H1 (cell line): ENCODE data around the gene SCN8A. TPM values are rescaled to one million over a fixed set of nuclear protein-coding genes. Genes with fewer than 3 reads are reported as not detected.

Experiments
- CTCF ChIA-PET: fragments of 300-600 bp; sonication (Branson Sonifier 250); formaldehyde crosslinking; loops from one replicate; lab custom pipeline; 2021; ENCODE audit not compliant: partially characterized antibody; lab: Charles Lee
- POLR2A ChIA-PET: fragments of 300-600 bp; sonication (Branson Sonifier 250); formaldehyde crosslinking; loops from one replicate; lab custom pipeline; 2021; ENCODE audit warnings: inconsistent platforms; ENCODE audit not compliant: partially characterized antibody; lab: Charles Lee
- DNase-seq, 2 experiments: peaks; one replicate each; pipeline versions ENCODE4 v3.0.0 to v3.0.0-alpha.2; 2010 to 2022; ENCODE audit warnings: low spot score in 2 of 2, low read depth in 1 of 2, mixed read lengths in 1 of 2
- FAIRE-seq: peaks from 2 replicates; lab custom pipeline; 2011; peaks lifted over from hg19 to GRCh38; lab: Jason Lieb, UNC
- H2AFZ ChIP-seq: 2 replicates; pipeline ENCODE4 v1.8.1; 2012; ENCODE audit warnings: low read length, inconsistent platforms
- H2AK5ac ChIP-seq: 2 replicates; pipeline ENCODE4 v1.6.1; 2013; ENCODE audit warnings: low read depth, low read length
- H2BK120ac ChIP-seq: replicated peaks from 2 replicates; pipeline ENCODE3; 2013; ENCODE audit warnings: low read depth, low read length, inconsistent platforms
- H2BK12ac ChIP-seq: 2 replicates; pipeline ENCODE4 v1.6.1; 2013; ENCODE audit warnings: low read depth, low read length
- H2BK15ac ChIP-seq: 2 replicates; pipeline ENCODE4 v1.6.1; 2013; ENCODE audit warnings: low read length
- H2BK20ac ChIP-seq: 2 replicates; pipeline ENCODE4 v1.6.1; 2013; ENCODE audit warnings: low read length
- H2BK5ac ChIP-seq: 2 replicates; pipeline ENCODE4 v1.6.1; 2013; ENCODE audit warnings: low read depth, low read length
- H3K14ac ChIP-seq: 2 replicates; pipeline ENCODE4 v1.6.1; 2013; ENCODE audit warnings: inconsistent platforms; ENCODE audit not compliant: insufficient read length
- H3K18ac ChIP-seq: 2 replicates; pipeline ENCODE4 v1.6.1; 2013; ENCODE audit warnings: low read length; ENCODE audit errors: extremely low read depth
- H3K23ac ChIP-seq: 2 replicates; pipeline ENCODE4 v1.6.1; 2013; ENCODE audit warnings: inconsistent platforms; ENCODE audit not compliant: insufficient read length
- H3K23me2 ChIP-seq: 2 replicates; pipeline ENCODE4 v1.6.1; 2013; ENCODE audit warnings: low read depth, low read length
- H3K27ac ChIP-seq: 2 replicates; pipeline ENCODE4 v1.6.1; 2011; ENCODE audit warnings: low read depth, low read length, inconsistent platforms
- H3K27me3 ChIP-seq, 4 experiments: replicated peaks in 1 of 4; 1 replicate in 1 of 4; 2 replicates in 3 of 4; pipeline versions ENCODE4 v1.6.1 to v1.8.1; 2011 to 2013; ENCODE audit warnings: low read length in 3 of 4, mild to moderate bottlenecking in 3 of 4, inconsistent platforms in 2 of 4, mixed read lengths in 2 of 4, moderate library complexity in 1 of 4; ENCODE audit not compliant: control insufficient read depth in 3 of 4, insufficient read depth in 3 of 4; ENCODE audit errors: extremely low read depth in 1 of 4
- H3K36me3 ChIP-seq, 4 experiments: 2 replicates each; pipeline versions ENCODE4 v1.6.1 to v1.8.1; 2011 to 2013; ENCODE audit warnings: mild to moderate bottlenecking in 4 of 4, low read length in 3 of 4, moderate library complexity in 2 of 4, control low read depth in 1 of 4, inconsistent platforms in 1 of 4; ENCODE audit not compliant: insufficient read depth in 4 of 4, control insufficient read depth in 2 of 4
- H3K4ac ChIP-seq: replicated peaks from 2 replicates; pipeline ENCODE3; 2013; ENCODE audit warnings: low read length, low read depth, mixed read lengths, inconsistent platforms; ENCODE audit not compliant: insufficient read length
- H3K4me1 ChIP-seq, 4 experiments: replicated peaks in 1 of 4; 1 replicate in 1 of 4; 2 replicates in 3 of 4; pipeline versions ENCODE4 v1.6.1 to v1.8.1; 2011 to 2013; ENCODE audit warnings: low read length in 3 of 4, inconsistent platforms in 2 of 4, mixed read lengths in 1 of 4; ENCODE audit not compliant: insufficient read depth in 4 of 4, control insufficient read depth in 3 of 4
- H3K4me2 ChIP-seq, 2 experiments: 2 replicates each; pipeline versions ENCODE4 v1.6.1 to v1.8.1; 2011 to 2013; ENCODE audit warnings: low read depth in 2 of 2, low read length in 2 of 2, control low read depth in 1 of 2, inconsistent platforms in 1 of 2, mild to moderate bottlenecking in 1 of 2; ENCODE audit not compliant: insufficient read depth in 1 of 2
- H3K4me3 ChIP-seq, 4 experiments: fragments of 200-600, 300-600 bp in 1 of 4; sonication (generic), shearing (Covaris generic), sonication (Bioruptor Twin) in 1 of 4; 2 replicates each; pipeline versions ENCODE4 v1.5.1 to v1.8.1; 2011 to 2016; ENCODE audit warnings: low read length in 4 of 4, low read depth in 3 of 4, control low read depth in 2 of 4, inconsistent platforms in 2 of 4, mild to moderate bottlenecking in 2 of 4, mixed read lengths in 1 of 4, moderate library complexity in 1 of 4; ENCODE audit not compliant: insufficient read depth in 2 of 4; ENCODE audit errors: extremely low read depth in 1 of 4
- H3K56ac ChIP-seq: replicated peaks from 2 replicates; pipeline ENCODE3; 2013; ENCODE audit warnings: low read depth, mild to moderate bottlenecking, mixed read lengths, low read length, inconsistent platforms; ENCODE audit not compliant: insufficient read length
- H3K79me1 ChIP-seq: 2 replicates; pipeline ENCODE4 v1.6.1; 2013; ENCODE audit warnings: low read depth, low read length, control low read depth
- H3K79me2 ChIP-seq, 2 experiments: 2 replicates each; pipeline versions ENCODE4 v1.6.1 to v1.8.1; 2012 to 2013; ENCODE audit warnings: low read length in 2 of 2, mild to moderate bottlenecking in 2 of 2, inconsistent platforms in 1 of 2; ENCODE audit not compliant: insufficient read depth in 2 of 2, control insufficient read depth in 1 of 2
- H3K9ac ChIP-seq, 4 experiments: replicated peaks in 1 of 4; 1 replicate in 1 of 4; 2 replicates in 3 of 4; pipeline versions ENCODE4 v1.6.1 to v1.8.1; 2011 to 2013; ENCODE audit warnings: low read depth in 3 of 4, low read length in 3 of 4, control low read depth in 2 of 4, mild to moderate bottlenecking in 2 of 4, moderate library complexity in 2 of 4, inconsistent platforms in 1 of 4; ENCODE audit errors: extremely low read depth in 1 of 4
- H3K9me3 ChIP-seq, 2 experiments: 2 replicates each; pipeline versions ENCODE4 v1.6.1 to v1.8.1; 2012 to 2013; ENCODE audit warnings: mild to moderate bottlenecking in 2 of 2, moderate library complexity in 2 of 2, control low read depth in 1 of 2, inconsistent platforms in 1 of 2, low read depth in 1 of 2, low read length in 1 of 2, mixed read lengths in 1 of 2; ENCODE audit not compliant: insufficient read depth in 2 of 2
- H4K20me1 ChIP-seq, 2 experiments: replicated peaks in 1 of 2; 2 replicates each; pipeline versions ENCODE3 to v1.8.1; 2011 to 2013; ENCODE audit warnings: inconsistent platforms in 2 of 2, low read length in 2 of 2, mild to moderate bottlenecking in 1 of 2; ENCODE audit not compliant: insufficient read depth in 2 of 2, control insufficient read depth in 1 of 2
- H4K5ac ChIP-seq: 2 replicates; pipeline ENCODE4 v1.6.1; 2013; ENCODE audit warnings: low read length, low read depth, mixed read lengths, inconsistent platforms; ENCODE audit not compliant: insufficient read length
- H4K8ac ChIP-seq: 2 replicates; pipeline ENCODE4 v1.8.0; 2013; ENCODE audit warnings: mild to moderate bottlenecking, moderate library complexity, low read length, inconsistent platforms; ENCODE audit not compliant: insufficient read depth; ENCODE audit errors: extremely low read depth
- H4K91ac ChIP-seq: replicated peaks from 2 replicates; pipeline ENCODE3; 2013; ENCODE audit warnings: low read length, mixed read lengths, inconsistent platforms; ENCODE audit not compliant: insufficient read length
- CTBP2 ChIP-seq: IDR thresholded peaks from 2 replicates; pipeline ENCODE4 v1.7.0; 2011; ENCODE audit warnings: borderline replicate concordance, mild to moderate bottlenecking, moderate library complexity, mixed read lengths, low read length; ENCODE audit not compliant: insufficient read depth, insufficient read length
- HDAC2 ChIP-seq, 2 experiments: fragments of 300-600 bp in 1 of 2; sonication (generic) in 1 of 2; IDR thresholded peaks; 2 replicates each; pipeline ENCODE4 v1.6.1; 2011 to 2012; ENCODE audit warnings: low read depth in 2 of 2, low read length in 2 of 2, mild to moderate bottlenecking in 2 of 2, moderate library complexity in 2 of 2, borderline replicate concordance in 1 of 2, inconsistent platforms in 1 of 2
- NRF1 ChIP-seq: IDR thresholded peaks from 2 replicates; pipeline ENCODE4 v1.6.1; 2011; ENCODE audit warnings: mild to moderate bottlenecking, low read depth, low read length, improper control_type of control experiment
- PHF8 ChIP-seq: fragments of 200-600 bp; sonication (generic); conservative IDR thresholded peaks from 2 replicates; pipeline ENCODE4 v1.7.1; 2012; ENCODE audit warnings: low read depth, mild to moderate bottlenecking, inconsistent platforms, low read length, moderate library complexity
- POLR2A ChIP-seq, 2 experiments: IDR thresholded peaks; 1 replicate in 1 of 2; 2 replicates in 1 of 2; pipeline ENCODE4 v1.6.1; 2011; ENCODE audit warnings: low read depth in 2 of 2, low read length in 2 of 2, mild to moderate bottlenecking in 2 of 2; ENCODE audit errors: control extremely low read depth in 1 of 2
- RXRA ChIP-seq: IDR thresholded peaks from 2 replicates; pipeline ENCODE4 v1.6.1; 2011; ENCODE audit warnings: low read depth, mild to moderate bottlenecking, low read length, moderate library complexity; ENCODE audit not compliant: insufficient read depth
- SP2 ChIP-seq: IDR thresholded peaks from 2 replicates; pipeline ENCODE4 v1.6.1; 2012; ENCODE audit warnings: mild to moderate bottlenecking, low read length, inconsistent platforms
- ZNF274 ChIP-seq: IDR thresholded peaks from 2 replicates; pipeline ENCODE4 v1.7.0; 2012; ENCODE audit warnings: low read length, borderline replicate concordance; ENCODE audit errors: extremely low read depth
- polyA plus RNA-seq, 7 experiments: library from polyadenylated mRNA; depleted of rRNA in 3 of 7; stranded (reverse) in 5 of 7; unstranded in 2 of 7; fragments of >200 nt in 5 of 7; fragments of 200-250 nt in 2 of 7; gene quantifications; 1 replicate in 5 of 7; 2 replicates in 1 of 7; 4 replicates in 1 of 7; pipeline versions ENCODE4 v1.2.1 to v1.2.3, GENCODE V29; 2011 to 2013; ENCODE audit warnings: missing spikeins in 2 of 7, mixed read lengths in 2 of 7
- total RNA-seq: library from RNA; stranded (reverse); fragmentation: NEBNext Ultra II Directional; extraction: Animal tissue kit (Norgen Biotek cat#: 25700); gene quantifications from 2 replicates; pipeline ENCODE4 v1.2.1, GENCODE V29; 2021
- TF ChIP-seq, protein P1 (sequence below): IDR thresholded peaks from 2 replicates; pipeline ENCODE4 v1.6.1; 2011; ENCODE audit warnings: low read length, improper control_type of control experiment
- TF ChIP-seq, protein P2 (sequence below): IDR thresholded peaks from 2 replicates; pipeline ENCODE4 v1.6.1; 2011; ENCODE audit warnings: low read depth, mild to moderate bottlenecking, low read length; ENCODE audit not compliant: insufficient read depth
- TF ChIP-seq, protein P3 (sequence below): IDR thresholded peaks from 2 replicates; pipeline ENCODE4 v1.6.1; 2012; ENCODE audit warnings: low read length, inconsistent platforms

Gene SCN8A
- total and polyA plus RNA-seq, 2 of the 8 experiments (the other 6 are each of a cell fraction or from before 2014, with no cell fraction given) = 6.3 to 10.7 TPM

DNA sequence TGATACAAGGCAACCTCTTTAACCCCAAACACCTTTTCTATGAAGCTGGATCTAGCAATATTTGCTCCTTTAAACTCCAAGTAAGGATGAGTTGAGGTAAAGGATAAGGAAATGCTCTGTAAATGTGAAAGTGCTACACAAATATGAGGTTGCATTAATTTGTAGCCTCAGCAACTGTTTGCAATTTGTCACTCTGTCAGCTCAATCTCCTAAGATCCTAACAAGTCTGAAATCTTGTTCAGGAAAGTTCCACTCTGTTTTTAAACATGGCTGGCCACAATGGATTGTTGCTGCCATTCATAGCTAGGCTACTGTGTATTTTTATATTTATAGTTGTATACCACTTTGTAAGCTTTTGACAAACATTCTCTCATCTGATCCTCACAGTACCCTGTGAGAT is 51.3 kb downstream of the SCN8A start:
- Histone ChIP-seq H3K4me1 (no peaks in the 10 kb centered on the region), H3K23me2 (no peaks in the 10 kb centered on the region), H3K4me2 (no peak overlapping the region), H2BK5ac (no peak overlapping the region), H2BK120ac (no peak overlapping the region), H3K27me3 (no peaks in the 10 kb centered on the region), H4K8ac (no peak overlapping the region), H3K36me3 (peaks cover 0 to 5% (median 0%) of the 10 kb centered on the region in 4 experiments; a peak in 1 of 8 replicates), H3K9ac (no peak overlapping the region), H3K9me3 (peaks cover 7 to 9% of the 10 kb centered on the region in 2 experiments), H2BK15ac (no peak overlapping the region), H4K5ac (no peak overlapping the region), H3K14ac (no peak overlapping the region), H3K23ac (no peak overlapping the region), H3K4me3 (no peak overlapping the region), H3K4ac (no peak overlapping the region), H4K20me1 (no peaks in the 10 kb centered on the region), H3K79me1 (no peaks in the 10 kb centered on the region), H3K56ac (no peak overlapping the region), H4K91ac (no peak overlapping the region), H2AK5ac (no peak overlapping the region), H3K18ac (no peak overlapping the region), H2BK20ac (no peak overlapping the region), H2AFZ (no peak overlapping the region), H3K79me2 (0 out of 4 replicates have a peak, but pooled peaks cover 0 to 7% of the 10 kb centered on the region in 2 experiments), H3K27ac (no peak overlapping the region), H2BK12ac (no peak overlapping the region)
- ChIA-PET CTCF (interaction anchor here (0.8 to 1.4 kb wide), 3 partner anchors 10 to 111 kb away, joined by 3 to 7 read pairs (median 3); no protein-coding TSS in a partner anchor), POLR2A (interaction anchor here (0.7 to 1.4 kb wide), 4 partner anchors 17 to 348 kb away, joined by 3 read pairs; no protein-coding TSS in a partner anchor)
- no peak for FAIRE-seq
- no peak for DNase-seq
- TF ChIP-seq ZNF274 (no peak), NRF1 (no peak), SP2 (no peak), PHF8 (no peak), CTBP2 (no peak), RXRA (no peak), POLR2A (IDR thresholded peaks at IDR 0.05; ENCODE audit: control extremely low read depth in 1 of 2, low read depth in 2 of 2, low read length in 2 of 2) (no peak), HDAC2 (IDR thresholded peaks at IDR 0.05; ENCODE audit: borderline replicate concordance in 1 of 2, low read depth in 2 of 2, low read length in 2 of 2) (no peak)
- TF ChIP-seq, protein P1, sequence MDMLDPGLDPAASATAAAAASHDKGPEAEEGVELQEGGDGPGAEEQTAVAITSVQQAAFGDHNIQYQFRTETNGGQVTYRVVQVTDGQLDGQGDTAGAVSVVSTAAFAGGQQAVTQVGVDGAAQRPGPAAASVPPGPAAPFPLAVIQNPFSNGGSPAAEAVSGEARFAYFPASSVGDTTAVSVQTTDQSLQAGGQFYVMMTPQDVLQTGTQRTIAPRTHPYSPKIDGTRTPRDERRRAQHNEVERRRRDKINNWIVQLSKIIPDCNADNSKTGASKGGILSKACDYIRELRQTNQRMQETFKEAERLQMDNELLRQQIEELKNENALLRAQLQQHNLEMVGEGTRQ = no peak
- TF ChIP-seq, protein P2, sequence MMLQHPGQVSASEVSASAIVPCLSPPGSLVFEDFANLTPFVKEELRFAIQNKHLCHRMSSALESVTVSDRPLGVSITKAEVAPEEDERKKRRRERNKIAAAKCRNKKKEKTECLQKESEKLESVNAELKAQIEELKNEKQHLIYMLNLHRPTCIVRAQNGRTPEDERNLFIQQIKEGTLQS = no peak
- TF ChIP-seq, protein P3, sequence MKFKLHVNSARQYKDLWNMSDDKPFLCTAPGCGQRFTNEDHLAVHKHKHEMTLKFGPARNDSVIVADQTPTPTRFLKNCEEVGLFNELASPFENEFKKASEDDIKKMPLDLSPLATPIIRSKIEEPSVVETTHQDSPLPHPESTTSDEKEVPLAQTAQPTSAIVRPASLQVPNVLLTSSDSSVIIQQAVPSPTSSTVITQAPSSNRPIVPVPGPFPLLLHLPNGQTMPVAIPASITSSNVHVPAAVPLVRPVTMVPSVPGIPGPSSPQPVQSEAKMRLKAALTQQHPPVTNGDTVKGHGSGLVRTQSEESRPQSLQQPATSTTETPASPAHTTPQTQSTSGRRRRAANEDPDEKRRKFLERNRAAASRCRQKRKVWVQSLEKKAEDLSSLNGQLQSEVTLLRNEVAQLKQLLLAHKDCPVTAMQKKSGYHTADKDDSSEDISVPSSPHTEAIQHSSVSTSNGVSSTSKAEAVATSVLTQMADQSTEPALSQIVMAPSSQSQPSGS = no peak
